NCI-H1417 (cell line): ENCODE results near the gene CADM1.

ENCODE experiments used
- DNase-seq, 3 experiments: peaks; one replicate each; lab custom pipeline; 2025; lab: John Stamatoyannopoulos, UW

CADM1 gene

GRCh38 chr11:115504276-115505158, at the start of gene CADM1:
CADM1 (minus strand) TSS chr11:115504415.
- DNase-seq = peak; percentile 97 to 99 (median 99)

GRCh38 chr11:115552773-115553438, 48.7 kb upstream of the CADM1 start:
- DNase-seq = no peak

GRCh38 chr11:115552151-115552772, 48.0 kb upstream of the CADM1 start:
- no peak for DNase-seq

- peak in 1 of 3 experiments; percentile 10 for DNase-seq
Measured at GRCh38 chr11:115550291-115551059, 46.3 kb upstream of the CADM1 start.

- DNase-seq = peak in 2 of 3 experiments; percentile 44 to 68
Measured at GRCh38 chr11:115548878-115549528, 44.8 kb upstream of the CADM1 start.

- no peak for DNase-seq
Measured at GRCh38 chr11:115545581-115546210, 41.5 kb upstream of the CADM1 start.

GRCh38 chr11:115544422-115544948, 40.3 kb upstream of the CADM1 start:
- no peak for DNase-seq

- DNase-seq = no peak
Measured at GRCh38 chr11:115541518-115541917, 37.3 kb upstream of the CADM1 start.

- DNase-seq = no peak
Measured at GRCh38 chr11:115539844-115540243, 35.6 kb upstream of the CADM1 start.

GRCh38 chr11:115535781-115536180, 31.6 kb upstream of the CADM1 start:
- no peak for DNase-seq

GRCh38 chr11:115530752-115531151, 26.5 kb upstream of the CADM1 start:
- DNase-seq = no peak

- DNase-seq = no peak
Measured at GRCh38 chr11:115528225-115528624, 24.0 kb upstream of the CADM1 start.

GRCh38 chr11:115527534-115528125, 23.4 kb upstream of the CADM1 start:
- peak in 2 of 3 experiments; percentile 44 to 81 for DNase-seq

- no peak for DNase-seq
Measured at GRCh38 chr11:115525531-115526006, 21.4 kb upstream of the CADM1 start.

- no peak for DNase-seq
Measured at GRCh38 chr11:115524572-115524971, 20.4 kb upstream of the CADM1 start.

- DNase-seq = no peak
Measured at GRCh38 chr11:115523727-115524399, 19.6 kb upstream of the CADM1 start.

- DNase-seq = no peak
Measured at GRCh38 chr11:115522302-115522701, 18.1 kb upstream of the CADM1 start.

GRCh38 chr11:115521825-115522224, 17.6 kb upstream of the CADM1 start:
- DNase-seq = peak in 2 of 3 experiments; percentile 29 to 59

GRCh38 chr11:115518983-115519628, 14.9 kb upstream of the CADM1 start:
- peak; percentile 66 to 91 (median 69) for DNase-seq
